ENCODE results near the gene DHRS7B.

Gene DHRS7B

DNA sequence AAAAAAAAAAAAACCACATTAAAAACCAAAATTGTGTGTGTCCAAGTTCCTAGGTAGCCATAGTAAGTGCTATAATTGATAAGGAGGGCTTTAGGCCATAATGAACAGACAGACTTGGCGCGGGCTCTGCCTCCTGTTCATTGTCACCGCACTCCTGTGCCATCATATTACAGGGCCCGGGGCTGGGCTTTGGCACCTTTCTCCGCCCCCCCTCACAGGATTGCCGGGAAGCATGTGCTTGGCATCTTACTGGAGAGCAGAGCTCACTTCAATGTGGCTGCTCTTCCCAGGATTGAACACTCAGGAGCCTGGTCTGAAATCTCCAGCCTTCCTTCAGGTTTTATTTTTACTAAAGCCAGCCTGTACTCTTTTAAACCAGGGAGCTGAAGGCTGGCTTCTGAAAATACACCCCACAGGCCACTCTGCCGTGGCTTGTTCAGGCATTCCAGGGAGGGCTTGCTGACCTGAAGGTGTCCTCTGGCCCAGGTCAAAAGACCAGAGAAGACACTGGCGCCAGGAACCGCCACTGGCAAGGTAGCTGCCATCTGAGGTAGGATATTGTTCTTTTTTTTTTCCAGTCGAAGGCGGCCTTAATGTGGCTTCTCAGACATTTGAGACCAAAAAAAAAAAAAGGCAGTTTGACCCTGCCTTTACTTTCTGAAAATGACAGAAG lies 39.3 kb downstream of the DHRS7B start:
- TF ChIP-seq, protein P1, sequence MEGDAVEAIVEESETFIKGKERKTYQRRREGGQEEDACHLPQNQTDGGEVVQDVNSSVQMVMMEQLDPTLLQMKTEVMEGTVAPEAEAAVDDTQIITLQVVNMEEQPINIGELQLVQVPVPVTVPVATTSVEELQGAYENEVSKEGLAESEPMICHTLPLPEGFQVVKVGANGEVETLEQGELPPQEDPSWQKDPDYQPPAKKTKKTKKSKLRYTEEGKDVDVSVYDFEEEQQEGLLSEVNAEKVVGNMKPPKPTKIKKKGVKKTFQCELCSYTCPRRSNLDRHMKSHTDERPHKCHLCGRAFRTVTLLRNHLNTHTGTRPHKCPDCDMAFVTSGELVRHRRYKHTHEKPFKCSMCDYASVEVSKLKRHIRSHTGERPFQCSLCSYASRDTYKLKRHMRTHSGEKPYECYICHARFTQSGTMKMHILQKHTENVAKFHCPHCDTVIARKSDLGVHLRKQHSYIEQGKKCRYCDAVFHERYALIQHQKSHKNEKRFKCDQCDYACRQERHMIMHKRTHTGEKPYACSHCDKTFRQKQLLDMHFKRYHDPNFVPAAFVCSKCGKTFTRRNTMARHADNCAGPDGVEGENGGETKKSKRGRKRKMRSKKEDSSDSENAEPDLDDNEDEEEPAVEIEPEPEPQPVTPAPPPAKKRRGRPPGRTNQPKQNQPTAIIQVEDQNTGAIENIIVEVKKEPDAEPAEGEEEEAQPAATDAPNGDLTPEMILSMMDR (IDR thresholded peaks at IDR 0.05; ENCODE audit: control insufficient read depth, extremely low read depth, insufficient read depth) = no peak
- no peak for DNase-seq (ENCODE audit: low read depth)
- H3K4me3 ChIP-seq (ENCODE audit: low read depth, low read length) = no peak overlapping the region

DNA sequence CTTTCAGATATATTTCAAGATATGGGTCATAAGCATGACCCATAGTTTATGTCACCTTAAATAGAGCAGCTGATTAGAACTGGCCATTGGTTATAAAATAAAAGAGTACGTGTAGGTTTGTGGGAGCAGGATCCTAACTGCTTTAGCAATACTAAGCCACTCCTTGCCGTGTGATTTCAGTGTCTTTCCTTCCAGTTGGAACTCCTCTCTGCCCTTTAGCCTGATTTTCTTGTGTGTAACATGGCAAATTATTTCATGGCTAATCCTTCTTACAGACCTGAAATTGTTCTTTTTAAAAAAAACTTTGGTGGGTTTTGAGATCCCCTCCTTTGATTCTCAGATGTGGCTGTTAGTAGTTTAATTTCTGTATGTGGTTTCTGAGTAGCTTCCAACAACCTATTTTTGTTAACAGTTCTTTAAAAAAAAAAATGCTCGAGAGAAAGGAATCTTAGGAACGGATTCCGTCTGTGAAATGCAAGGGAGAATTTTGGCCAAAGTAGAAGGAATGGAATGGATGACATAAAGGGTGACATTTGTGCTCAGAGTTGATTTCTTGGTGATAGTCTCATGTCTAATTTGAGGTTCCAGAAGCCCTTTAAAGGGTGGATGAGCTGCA lies 39.9 kb downstream of the DHRS7B start:
- no peak overlapping the region for H3K4me3 ChIP-seq (ENCODE audit: low read depth, low read length)
- TF ChIP-seq, protein P1 (IDR thresholded peaks at IDR 0.05; ENCODE audit: control insufficient read depth, extremely low read depth, insufficient read depth) = no peak
- DNase-seq (ENCODE audit: low read depth) = no peak

DNA sequence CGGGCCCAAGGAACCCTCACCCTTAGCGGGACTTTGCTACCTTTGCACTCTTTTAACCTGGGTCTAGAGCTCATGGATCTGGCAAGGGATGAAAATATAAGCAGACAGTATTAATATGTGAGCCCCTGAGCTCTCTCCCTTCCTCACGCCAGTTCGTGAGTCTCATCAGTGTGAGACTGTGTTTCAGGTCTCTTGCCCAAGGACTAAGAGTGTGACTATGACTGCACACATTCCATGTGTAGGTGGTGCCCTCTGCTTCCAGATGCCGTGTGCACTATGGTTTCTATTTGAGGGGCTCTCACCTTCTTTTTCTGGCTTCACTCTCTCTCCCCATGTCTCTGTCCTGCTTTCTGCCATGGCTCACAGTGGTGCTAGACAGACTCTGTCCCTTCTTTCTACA lies 40.5 kb downstream of the DHRS7B start:
- TF ChIP-seq, protein P1 (IDR thresholded peaks at IDR 0.05; ENCODE audit: control insufficient read depth, extremely low read depth, insufficient read depth) = no peak
- H3K4me3 ChIP-seq (ENCODE audit: low read depth, low read length) = no peak overlapping the region
- DNase-seq (ENCODE audit: low read depth) = no peak

DNA sequence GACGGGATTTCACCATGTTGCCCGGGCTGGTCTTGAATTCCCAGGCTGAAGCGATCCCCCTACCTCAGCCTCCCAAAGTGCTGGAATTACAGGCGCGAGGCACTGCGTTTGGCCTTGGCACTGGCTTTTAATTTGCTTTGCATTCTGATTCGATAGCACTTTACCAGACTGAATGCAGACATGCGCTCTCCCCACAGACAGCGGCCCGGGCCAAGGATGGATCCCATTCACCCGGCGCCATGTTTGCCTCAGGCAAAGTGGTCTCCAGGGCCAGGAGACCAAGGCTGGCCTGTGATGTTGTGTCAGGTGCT lies 41.7 kb downstream of the DHRS7B start:
- TF ChIP-seq, protein P1 (IDR thresholded peaks at IDR 0.05; ENCODE audit: control insufficient read depth, extremely low read depth, insufficient read depth) = no peak
- DNase-seq (ENCODE audit: low read depth) = no peak
- H3K4me3 ChIP-seq (ENCODE audit: low read depth, low read length) = no peak overlapping the region

DNA sequence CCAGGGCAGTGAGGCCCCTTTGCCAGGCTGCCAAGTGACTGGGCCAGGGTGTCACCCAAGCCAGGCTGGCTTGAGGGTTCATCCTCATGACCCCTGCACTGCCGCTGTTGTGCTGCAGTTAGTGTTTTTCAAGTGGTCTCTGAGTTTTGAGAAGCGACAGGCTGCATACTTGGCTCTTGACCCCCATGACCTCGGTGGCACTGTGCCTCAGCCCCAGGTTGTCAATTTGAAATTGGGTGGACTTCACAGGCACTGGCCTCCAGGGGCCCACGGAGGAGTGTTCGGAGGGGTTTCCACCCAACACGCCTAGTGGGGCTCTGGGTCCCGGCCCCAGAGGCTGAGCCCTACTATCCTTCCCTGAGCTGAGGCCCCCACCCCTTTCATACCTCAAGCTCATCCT lies 42.7 kb downstream of the DHRS7B start:
- no peak for DNase-seq (ENCODE audit: low read depth)
- TF ChIP-seq, protein P1 (IDR thresholded peaks at IDR 0.05; ENCODE audit: control insufficient read depth, extremely low read depth, insufficient read depth) = no peak
- H3K4me3 ChIP-seq (ENCODE audit: low read depth, low read length) = no peak overlapping the region

DNA sequence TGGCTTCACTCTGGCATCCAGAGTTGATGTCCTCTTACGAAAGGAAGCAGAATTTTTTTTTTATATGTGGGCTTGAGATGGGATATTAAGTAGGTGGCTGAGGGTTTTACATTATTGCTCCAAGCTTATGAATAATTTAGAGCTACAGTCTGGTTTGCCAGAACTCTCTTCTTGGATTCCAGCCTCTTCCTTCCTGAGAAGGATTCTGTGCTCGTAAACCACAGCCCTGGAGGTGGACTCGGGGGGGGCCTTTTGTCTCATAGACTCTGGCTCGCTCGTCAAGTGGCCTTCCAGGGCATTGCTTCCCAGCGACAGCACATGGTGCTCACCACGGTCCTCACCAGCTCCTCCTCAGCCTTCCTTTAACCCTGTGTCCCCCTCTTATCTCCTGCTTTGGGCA lies 44.0 kb downstream of the DHRS7B start:
- H3K4me3 ChIP-seq (ENCODE audit: low read depth, low read length) = no peak overlapping the region
- TF ChIP-seq, protein P1 (IDR thresholded peaks at IDR 0.05; ENCODE audit: control insufficient read depth, extremely low read depth, insufficient read depth) = no peak
- DNase-seq (ENCODE audit: low read depth) = no peak
